Lower leg skin (tissue), 3 donors: ENCODE measurements around the gene KRT84.

Experiments used
- POLR2A ChIP-seq, 2 donors: fragments of 450-650 bp; IDR thresholded peaks; one replicate each; pipeline ENCODE4 v1.6.1; 2016 to 2017; ENCODE audit warnings: antibody characterized with exemption in 2 of 2, mild to moderate bottlenecking in 1 of 2, moderate library complexity in 1 of 2
- TF ChIP-seq, protein P1 (sequence below), 3 donors: fragments of 450-650 bp; IDR thresholded peaks; one replicate each; pipeline ENCODE4 v1.5.1; 2016; ENCODE audit warnings: antibody characterized with exemption in 3 of 3, mild to moderate bottlenecking in 3 of 3, moderate library complexity in 2 of 3

DNA sequence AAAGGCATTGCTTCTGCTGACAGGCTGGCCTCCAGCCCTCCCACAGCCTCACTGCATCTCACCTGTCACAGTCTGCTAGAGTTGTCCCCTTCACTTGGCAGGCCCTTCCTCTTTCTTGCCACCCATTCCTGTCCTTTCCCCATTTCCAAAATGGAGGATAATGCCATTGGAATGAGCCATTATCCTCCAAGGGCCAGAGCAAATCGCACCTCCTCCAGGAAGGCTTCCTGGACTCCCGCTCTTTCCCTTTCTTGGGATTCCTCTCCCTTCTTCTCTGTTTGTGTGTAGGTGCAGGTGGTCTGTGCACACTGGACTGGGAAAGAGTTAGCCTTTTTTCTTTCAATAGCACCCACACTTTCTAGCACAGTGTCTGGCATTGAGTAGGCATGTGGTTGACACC is 16.9 kb upstream of the KRT84 start:
- TF ChIP-seq, protein P1, sequence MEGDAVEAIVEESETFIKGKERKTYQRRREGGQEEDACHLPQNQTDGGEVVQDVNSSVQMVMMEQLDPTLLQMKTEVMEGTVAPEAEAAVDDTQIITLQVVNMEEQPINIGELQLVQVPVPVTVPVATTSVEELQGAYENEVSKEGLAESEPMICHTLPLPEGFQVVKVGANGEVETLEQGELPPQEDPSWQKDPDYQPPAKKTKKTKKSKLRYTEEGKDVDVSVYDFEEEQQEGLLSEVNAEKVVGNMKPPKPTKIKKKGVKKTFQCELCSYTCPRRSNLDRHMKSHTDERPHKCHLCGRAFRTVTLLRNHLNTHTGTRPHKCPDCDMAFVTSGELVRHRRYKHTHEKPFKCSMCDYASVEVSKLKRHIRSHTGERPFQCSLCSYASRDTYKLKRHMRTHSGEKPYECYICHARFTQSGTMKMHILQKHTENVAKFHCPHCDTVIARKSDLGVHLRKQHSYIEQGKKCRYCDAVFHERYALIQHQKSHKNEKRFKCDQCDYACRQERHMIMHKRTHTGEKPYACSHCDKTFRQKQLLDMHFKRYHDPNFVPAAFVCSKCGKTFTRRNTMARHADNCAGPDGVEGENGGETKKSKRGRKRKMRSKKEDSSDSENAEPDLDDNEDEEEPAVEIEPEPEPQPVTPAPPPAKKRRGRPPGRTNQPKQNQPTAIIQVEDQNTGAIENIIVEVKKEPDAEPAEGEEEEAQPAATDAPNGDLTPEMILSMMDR (IDR thresholded peaks at IDR 0.05) = no peak
- no peak for TF ChIP-seq POLR2A (IDR thresholded peaks at IDR 0.05)
